GM10248 (cell line): Measurements from ENCODE around the gene FBXW5.

Experiments used
- CTCF ChIA-PET: fragments of 300-600 bp; sonication (Branson Sonifier 250); formaldehyde crosslinking; extraction: SDS; loops from one replicate; lab custom pipeline; 2021; ENCODE audit warnings: antibody characterized with exemption; lab: Yijun Ruan, JAX
- POLR2A ChIA-PET: fragments of 350-650 bp; sonication (Branson Sonifier 250); formaldehyde crosslinking; extraction: SDS; loops from one replicate; lab custom pipeline; 2020; ENCODE audit warnings: antibody characterized with exemption; lab: Yijun Ruan, JAX
- DNase-seq: peaks from one replicate; pipeline ENCODE4 v3.0.0; 2012; ENCODE audit errors: extremely low spot score
- TF ChIP-seq, protein P1 (sequence below): IDR thresholded peaks from 2 replicates; pipeline ENCODE4 v1.5.1; 2012; ENCODE audit warnings: mild to moderate bottlenecking, low read depth; ENCODE audit errors: extremely low read depth, missing control alignments, control extremely low read depth

Gene FBXW5

DNA sequence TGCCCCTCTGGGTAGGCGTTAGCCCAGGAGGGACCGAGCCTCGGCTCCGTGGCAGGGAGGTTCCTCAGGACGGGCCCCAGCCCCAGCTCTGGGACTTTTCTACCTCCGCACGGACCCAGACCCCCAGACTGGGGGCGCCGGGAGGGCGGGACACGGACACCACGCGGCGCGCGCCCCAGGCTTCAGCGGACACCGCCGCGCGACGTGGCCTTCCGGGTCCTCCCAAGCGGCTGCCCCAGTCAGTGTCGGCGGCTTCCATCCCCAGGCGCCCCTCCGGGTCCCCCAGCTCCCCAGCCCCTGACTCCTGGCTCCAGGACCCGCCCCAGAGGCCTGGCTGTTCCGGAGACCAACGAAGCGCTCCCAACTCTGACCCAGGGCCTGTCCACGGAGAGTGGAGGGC is 41.3 kb upstream of the FBXW5 start:
- TF ChIP-seq, protein P1, sequence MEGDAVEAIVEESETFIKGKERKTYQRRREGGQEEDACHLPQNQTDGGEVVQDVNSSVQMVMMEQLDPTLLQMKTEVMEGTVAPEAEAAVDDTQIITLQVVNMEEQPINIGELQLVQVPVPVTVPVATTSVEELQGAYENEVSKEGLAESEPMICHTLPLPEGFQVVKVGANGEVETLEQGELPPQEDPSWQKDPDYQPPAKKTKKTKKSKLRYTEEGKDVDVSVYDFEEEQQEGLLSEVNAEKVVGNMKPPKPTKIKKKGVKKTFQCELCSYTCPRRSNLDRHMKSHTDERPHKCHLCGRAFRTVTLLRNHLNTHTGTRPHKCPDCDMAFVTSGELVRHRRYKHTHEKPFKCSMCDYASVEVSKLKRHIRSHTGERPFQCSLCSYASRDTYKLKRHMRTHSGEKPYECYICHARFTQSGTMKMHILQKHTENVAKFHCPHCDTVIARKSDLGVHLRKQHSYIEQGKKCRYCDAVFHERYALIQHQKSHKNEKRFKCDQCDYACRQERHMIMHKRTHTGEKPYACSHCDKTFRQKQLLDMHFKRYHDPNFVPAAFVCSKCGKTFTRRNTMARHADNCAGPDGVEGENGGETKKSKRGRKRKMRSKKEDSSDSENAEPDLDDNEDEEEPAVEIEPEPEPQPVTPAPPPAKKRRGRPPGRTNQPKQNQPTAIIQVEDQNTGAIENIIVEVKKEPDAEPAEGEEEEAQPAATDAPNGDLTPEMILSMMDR: no peak
- ChIA-PET CTCF (interaction anchor here (1.2 to 1.3 kb wide), 2 partner anchors 43 to 50 kb away, joined by 3 to 5 read pairs; no protein-coding TSS in a partner anchor), POLR2A (no interaction called here)
- no peak for DNase-seq

DNA sequence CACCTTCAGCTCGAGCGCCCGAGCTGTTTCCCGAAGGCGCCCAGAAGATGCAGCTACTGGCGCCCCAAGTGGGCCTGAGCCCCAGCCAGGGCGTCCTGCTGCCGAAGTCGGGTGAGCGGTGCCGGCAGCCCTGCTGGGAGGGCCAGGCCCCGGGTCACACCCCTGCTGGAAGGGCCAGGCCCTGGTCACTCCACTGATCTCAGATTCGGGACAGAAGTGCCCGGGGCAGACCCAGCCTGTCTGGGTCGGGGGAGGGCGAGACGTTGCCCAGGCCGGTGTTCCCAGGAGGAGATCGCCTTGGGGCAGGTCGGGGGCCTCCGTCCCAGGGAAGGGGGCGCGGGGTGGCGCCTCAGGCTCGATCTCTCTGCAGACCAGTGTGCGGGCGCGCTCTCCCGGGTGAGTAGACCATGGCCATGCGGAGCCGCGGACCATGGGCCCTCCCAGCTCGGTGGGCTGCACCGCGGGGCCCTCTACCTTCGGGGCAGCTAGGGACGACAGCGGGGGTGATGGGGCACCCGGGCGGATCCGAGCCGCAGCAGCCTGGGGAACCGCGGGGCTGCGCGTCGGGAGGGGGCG is 40.6 kb upstream of the FBXW5 start:
- ChIA-PET CTCF (no interaction called here), POLR2A (no interaction called here)
- no peak for DNase-seq
- TF ChIP-seq, protein P1: no peak

DNA sequence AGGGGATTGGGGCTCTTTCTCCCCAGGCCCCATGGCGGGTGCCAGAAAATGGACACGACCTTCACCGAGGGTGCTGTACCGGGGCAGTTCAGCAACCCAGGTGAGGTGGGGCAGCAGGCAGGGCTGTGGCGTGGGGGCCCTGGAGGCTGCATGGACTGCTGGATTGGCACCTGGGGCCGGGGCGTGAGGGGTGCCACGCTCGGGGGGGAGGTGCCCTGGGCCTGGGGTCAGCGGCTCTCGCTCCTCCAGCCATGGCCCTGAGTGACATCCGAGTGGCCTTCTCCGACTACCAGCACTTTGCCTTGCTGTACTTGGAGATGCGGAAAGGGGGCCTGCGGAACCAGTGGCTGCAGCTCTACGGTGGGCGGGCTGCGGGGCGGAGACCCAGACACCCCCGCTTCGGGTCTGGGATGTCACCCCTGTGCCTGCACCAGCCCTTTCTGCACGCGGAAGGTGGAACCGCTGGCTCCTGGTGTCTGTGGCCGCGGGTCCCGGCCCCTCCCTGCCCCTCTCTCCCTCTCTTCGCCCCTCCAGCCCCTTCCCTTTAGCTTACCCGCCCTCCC is 40.0 kb upstream of the FBXW5 start:
- CTCF ChIA-PET: no interaction called here
- TF ChIP-seq, protein P1: no peak
- DNase-seq: no peak
- POLR2A ChIA-PET: no interaction called here

DNA sequence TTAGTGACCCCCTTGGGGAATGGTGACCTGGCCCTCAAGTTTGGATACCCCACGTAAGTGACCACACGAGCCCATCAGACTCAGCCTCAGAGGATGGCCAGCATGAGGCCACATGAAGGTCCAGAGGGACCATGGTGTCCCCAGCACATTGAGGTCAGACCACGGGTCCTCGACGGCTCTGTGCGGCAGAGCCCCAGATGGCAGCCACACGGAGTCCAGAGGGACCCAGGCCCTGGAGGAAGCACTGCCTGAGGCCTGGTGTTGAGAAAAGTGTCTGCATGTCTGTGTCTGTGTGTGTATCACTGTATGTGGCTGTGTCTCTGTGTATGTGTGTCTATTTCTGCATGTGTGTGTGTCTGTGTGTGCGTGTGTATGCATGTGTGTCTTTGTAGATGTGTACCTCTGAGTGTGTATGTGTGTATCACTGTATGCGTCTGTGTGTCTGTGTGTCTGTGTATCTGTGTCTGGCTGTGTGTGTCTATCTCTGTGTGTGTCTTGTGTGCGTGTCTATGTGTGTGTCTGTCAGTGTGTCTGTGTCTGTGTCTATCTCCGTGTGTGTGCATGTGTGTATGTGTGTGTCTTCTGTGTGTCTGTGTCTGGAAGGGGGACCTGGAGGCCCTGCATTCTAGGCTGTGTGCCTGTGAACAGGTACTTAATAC is 39.2 kb upstream of the FBXW5 start:
- ChIA-PET CTCF (no interaction called here), POLR2A (no interaction called here)
- DNase-seq: no peak
- TF ChIP-seq, protein P1: no peak

DNA sequence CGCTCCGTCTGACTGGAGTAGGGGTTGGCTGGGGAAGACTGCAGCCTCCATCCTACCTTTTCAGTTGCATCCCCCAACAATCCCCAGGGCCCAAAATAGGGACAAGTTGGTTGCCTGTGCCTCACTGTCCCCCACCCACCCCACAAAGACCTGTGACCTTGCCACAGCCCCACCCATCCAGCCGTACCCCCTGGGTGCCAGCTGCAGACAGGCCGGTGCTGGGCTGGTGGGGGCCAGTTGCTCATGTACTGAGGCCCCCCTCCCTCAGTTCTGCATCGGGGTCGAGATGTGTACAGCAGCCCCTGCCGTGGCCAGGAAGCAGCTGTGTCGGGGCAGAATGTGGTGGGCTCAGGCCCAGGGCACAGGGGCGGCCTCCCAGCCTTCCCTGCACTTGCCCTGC is 38.6 kb upstream of the FBXW5 start:
- ChIA-PET CTCF (no interaction called here), POLR2A (no interaction called here)
- TF ChIP-seq, protein P1: no peak
- DNase-seq: no peak

DNA sequence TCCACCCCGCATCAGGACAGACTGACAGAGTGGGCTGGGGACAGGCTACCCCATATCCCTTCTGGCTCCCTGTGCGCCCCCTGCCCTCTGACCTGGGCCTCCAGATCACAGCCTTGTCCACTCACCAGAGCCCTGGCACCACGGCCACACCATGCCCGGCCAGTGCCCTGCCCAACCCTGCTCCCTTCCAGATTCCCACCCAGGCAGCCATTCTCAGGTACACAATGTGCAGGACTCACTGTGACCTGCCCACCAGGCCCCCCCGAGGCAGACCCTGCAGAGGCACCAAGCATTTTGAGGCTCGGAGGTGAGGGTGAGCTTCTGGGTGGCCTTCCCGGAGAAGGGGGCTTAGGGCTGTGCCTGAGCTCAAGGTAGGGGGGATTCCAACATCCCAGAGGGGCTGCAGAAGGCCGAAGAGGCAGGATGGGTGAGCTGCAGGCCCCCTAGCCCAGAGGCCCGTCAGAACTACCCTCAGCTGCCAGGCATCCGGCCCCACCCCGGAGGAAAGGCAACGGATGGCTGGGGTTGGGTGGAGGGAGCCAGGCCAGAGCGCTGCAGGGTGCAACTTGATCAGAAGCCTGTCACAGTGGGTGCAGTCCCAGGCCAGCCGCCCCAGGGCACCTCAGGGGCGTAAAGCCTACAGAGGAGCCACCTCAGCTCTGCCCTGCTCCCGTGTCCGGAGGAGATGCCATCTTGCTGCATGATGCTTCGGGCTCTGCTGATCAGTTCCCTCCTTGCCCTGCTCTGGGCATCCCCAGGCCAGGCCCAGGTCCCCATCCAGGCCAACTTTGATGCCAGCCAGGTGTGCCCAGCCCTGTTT is 37.9 kb upstream of the FBXW5 start, which contains the start of gene LCNL1:
Gene LCNL1, plus strand, starts transcription at position 762 of the 820 bp plus-strand sequence. CDS start 594 bp downstream, outside the sequence.
- TF ChIP-seq, protein P1: no peak
- ChIA-PET CTCF (interaction anchor here (0.9 to 1.2 kb wide), 3 partner anchors 9 to 52 kb away, joined by 3 to 7 read pairs (median 3); partner anchors contain the start of gene PAXX), POLR2A (no interaction called here)
- DNase-seq: no peak
